Spleen (tissue), 7 donors: ENCODE results near the gene ENDOV.

ENCODE experiments used
- CTCF ChIP-seq, 11 experiments: fragments of 200-600 bp in 7 of 11; fragments of 450-650 bp in 4 of 11; sonication (generic) in 4 of 11; IDR thresholded peaks in 8 of 11; conservative IDR thresholded peaks in 3 of 11; 1 replicate in 7 of 11; 2 replicates in 4 of 11; pipeline versions ENCODE4 v1.4.0 to v1.8.0; 2016 to 2021; ENCODE audit warnings: antibody characterized with exemption in 11 of 11, inconsistent platforms in 4 of 11, mild to moderate bottlenecking in 1 of 11
- POLR2A ChIP-seq, 3 donors: fragments of 450-650 bp; IDR thresholded peaks; one replicate each; pipeline ENCODE4 v1.5.1; 2017; ENCODE audit warnings: antibody characterized with exemption in 3 of 3, mild to moderate bottlenecking in 1 of 3
- POLR2AphosphoS5 ChIP-seq, 3 donors: sonication (generic); formaldehyde crosslinking; IDR thresholded peaks; one replicate each; pipeline ENCODE4 v1.5.1; 2017; ENCODE audit warnings: antibody characterized with exemption in 3 of 3
- donor health status: DM: no; HTN: no; CAD: no; lungs with moderate emphysema.
- donor health status: DM: no; HTN: no; CAD: no.
- donor health status: DM: no; HTN: no; CAD: no.

DNA sequence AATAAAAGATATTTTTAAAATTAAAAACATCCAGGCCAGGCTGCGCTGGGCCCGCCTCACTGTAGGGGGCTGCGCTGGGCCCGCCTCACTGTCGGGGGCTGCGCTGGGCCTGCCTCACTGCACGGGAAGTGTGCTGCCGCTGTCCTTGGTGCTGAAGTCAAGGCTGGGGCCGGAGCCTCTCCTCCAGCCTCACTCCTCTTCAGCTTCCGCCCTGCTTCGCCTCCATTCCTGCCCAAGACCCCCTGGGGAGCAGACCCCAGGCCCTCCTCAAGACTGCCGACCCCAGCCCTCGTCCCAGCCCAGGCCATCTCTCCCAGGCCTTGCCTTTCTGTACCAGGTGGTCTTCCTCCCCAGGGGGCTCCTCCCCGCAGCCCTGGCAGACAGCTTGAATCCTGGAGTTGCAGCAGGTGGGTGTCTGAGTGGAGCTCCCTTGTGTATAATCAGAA lies 26.2 kb downstream of the ENDOV start:
- TF ChIP-seq CTCF (IDR thresholded peaks at IDR 0.05 in 8 of 11, conservative IDR thresholded peaks at IDR 0.05 in 3 of 11): no peak
- TF ChIP-seq POLR2A (IDR thresholded peaks at IDR 0.05): no peak
- peak in 1 of 3 donors; percentile 14 for TF ChIP-seq POLR2AphosphoS5 (IDR thresholded peaks at IDR 0.05)
